SHP77 (cell line): Measurements from ENCODE around the gene NRARP.
"Not testable (repeated sequence)": the region's sequence is repeated elsewhere in the genome, so short reads cannot be mapped to it uniquely, and the experiment has no call there.

Source experiments
- DNase-seq, 2 experiments: peaks; one replicate each; lab custom pipeline; 2025; lab: John Stamatoyannopoulos, UW

NRARP gene

DNA sequence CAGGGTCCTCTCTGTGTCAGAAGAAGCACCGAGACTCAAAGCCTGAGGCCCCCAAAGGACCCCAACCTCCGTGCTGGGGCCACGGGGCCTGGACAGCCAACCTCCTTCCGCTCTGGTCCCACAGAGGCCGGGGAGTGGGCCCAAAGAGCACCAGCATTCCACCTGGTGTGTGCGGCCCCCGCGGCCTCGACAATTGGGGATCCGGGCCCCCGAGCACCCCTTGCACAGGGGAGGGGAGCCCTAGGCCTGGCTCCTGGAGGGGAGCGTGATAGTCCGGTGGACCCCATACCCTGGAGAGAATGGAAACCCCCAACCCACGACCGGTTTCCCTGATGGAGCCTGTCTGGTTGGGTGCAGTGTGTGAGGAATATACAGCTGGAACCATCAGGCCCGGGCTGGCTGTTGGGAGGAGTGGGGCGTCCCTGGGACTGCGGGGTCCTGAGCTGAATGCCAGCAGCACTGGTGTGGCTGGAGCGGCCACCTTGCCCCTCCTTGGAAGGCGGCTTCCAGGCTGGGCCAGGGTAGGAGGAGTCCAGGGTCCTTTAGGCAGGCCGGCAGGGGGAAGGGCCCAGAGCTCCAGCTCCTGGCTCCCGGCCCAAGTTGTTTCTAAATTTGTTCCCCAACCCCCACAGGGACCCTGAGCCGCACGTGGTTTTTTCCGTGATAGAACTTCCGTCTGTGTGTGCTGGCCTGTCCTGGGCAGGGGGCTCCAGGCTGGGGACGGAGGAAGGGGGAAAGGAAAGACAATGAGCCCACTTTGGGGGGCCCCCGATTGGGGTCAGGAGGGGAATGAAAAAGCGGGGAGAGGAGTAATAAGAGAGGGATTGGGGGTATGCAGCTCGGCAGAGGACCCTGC, 25.4 kb downstream of the NRARP start:
- no peak for DNase-seq

DNA sequence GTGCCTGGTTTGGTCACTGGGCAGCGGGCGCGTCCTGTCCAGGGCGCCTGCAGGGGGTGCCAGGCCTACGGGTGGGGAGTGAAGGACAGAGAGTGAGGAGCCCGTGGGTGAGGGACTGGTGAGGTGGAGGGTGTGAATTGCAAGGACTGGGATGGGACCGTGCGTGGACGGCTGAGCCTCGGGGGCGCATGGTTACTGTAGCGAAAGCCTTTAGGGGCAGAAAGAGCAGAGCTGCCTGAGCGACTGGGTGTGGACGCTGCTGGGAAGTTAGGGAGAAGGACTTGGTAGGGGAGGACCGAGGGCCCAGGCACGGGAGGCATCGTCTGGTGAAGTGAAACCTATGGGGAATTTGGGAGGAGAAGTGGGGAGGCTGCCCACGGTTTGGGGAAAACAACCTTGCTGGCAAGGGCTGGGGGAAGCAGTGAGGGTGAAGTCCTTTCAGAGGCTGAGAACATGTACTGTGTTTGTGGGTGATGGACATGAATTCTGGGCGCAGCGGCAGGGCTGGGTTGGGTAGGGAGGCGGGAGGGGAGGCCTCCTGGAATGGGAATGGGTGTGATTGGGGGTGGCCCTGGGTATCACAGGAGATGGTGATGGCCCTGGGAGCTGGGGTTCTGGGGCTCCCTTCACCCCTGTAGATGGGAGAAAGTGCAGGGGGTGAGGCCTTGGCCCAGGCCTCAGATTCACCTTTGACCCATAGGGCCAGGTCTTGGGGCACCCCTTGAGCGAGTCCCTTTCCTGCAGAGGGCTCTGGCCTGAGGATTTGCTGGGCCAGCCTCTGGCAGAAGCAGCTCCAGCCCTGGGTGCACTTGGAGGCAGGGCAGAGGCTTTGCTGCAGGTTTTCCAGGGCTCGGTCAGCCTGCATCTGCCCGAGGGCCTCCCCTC, 26.2 kb downstream of the NRARP start:
- no peak for DNase-seq

DNA sequence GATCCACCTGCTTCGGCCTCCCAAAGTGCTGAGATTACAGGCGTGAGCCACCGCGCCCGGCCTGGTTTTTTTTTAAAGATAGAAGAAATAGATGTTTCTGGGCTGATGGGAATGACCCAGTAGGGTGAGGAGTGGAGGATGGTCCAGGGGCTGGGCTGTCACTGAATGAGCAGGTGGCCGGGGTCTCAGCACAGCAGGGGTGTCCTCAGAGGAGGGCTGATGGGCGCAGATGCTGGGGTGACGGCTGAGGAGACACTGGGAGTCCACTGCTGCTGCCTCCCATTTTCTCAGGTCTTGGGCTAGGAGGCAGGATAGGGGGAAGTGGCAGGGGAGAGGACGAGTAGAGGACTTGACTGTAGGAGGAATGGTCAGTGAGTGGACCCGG, 26.9 kb downstream of the NRARP start:
- no peak for DNase-seq

DNA sequence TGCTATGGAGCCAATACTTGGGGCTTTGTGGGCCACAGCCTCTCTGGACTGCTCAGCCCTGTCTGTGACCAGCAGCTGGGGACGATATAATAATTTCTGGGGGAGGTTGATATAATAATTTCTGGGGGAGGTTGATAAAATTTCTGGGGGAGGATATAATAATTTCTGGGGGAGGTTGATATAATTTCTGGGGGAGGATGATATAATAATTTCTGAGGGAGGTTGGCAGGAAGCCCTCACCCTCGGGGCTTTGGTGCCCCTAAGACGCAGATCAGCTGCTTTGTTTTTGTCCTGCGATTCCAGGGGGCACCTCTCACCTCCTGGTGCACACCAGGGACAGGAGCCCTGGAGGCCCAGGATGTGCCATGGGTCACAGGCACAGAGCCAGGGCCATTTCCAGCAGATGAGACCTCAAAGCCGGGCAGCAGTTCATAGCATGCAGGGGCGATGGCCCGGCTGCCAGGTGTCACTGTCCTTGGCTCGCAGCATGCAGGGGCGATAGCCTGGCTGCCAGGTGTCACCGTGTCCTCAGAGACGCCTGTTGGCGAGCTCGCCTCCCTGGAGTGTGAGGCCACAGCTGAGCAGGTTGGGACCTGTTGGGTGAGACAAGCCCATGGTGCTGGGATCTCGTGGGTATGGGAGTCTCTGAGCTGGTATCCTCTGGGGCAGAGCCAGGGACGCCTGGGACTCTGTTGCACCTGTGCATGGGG, 28.3 kb downstream of the NRARP start:
- peak; percentile 51 to 86 for DNase-seq

GRCh38 chr9:137273095-137273490, 29.0 kb downstream of the NRARP start:
- DNase-seq = no peak

GRCh38 chr9:137272241-137273094, 29.6 kb downstream of the NRARP start:
- peak in 1 of 2 experiments; percentile 41 for DNase-seq

DNA sequence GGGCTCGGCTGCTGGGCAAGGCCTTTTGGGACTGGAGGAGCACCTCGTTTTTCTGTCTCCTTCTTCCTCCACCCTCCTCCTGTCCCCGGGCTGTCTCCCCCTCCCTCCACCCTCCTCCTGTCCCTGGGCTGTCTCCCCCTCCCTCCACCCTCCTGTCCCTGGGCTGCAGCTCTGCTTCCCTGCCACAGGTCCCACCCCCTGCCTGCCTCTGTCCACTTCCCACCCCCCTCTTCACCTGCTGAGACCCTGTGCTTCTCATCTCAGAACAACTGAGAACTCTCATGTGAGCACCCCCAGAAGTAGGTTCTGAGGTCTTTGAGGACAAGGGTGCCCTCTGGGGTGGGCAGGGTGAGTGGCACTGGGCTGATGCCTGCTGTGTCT, 30.4 kb downstream of the NRARP start:
- no peak for DNase-seq

- DNase-seq = no peak
These were observed 31.0 kb downstream of the NRARP start for GRCh38 chr9:137270929-137271695.

- peak in 1 of 2 experiments; percentile 64 for DNase-seq
These were observed 32.8 kb downstream of the NRARP start for GRCh38 chr9:137269231-137269772.

DNA sequence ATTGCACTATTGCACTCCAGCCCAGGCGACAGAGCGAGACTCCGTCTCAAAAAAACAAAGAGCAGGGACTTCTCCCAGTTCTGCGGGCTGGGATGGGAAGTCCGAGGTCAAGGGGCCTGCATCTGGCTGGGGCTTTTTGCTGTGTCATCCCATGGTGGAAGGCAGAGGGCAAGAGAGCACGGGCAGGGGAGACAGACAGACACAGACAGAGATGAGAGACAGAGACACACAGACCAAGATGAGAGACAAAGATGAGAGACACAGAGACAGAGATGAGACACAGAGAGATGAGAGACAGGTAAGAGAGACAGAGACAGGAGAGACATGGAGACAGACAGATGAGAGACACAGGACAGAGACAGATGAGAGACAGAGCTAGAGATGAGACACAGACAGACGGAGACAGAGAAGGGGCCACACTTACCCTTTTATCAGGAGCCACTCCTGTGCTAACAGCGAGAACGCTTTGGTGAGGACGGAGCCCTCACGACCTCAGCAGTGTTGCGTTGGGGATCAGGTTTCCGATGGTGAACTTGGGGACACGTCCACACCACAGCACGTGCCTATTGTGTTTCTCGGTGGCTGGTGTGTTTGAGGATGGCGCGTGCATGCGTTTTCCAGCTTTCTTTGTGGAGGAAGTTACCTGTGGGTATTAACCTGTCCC, 33.4 kb downstream of the NRARP start:
- no peak for DNase-seq

DNA sequence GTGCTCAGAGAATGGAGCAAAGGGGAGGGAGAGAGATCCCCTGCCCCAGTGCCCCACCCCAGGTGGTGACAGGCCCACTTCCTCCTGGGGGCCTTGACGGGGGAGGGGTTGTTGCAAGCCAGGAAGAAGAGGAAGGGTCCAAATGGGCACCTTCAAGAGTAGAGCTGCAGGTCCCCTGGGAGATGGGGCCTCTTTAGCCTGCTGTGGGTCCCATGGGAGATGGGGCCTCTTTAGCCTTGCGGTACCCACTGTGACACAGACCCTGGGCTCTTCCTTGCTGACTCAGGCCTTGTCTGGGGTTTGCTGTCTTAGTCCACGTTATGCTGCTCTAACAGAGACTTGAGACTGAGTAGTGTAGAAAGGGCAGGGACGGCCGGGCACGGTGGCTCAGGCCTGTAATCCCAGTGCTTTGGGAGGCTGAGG, 34.1 kb downstream of the NRARP start:
- no peak for DNase-seq

DNA sequence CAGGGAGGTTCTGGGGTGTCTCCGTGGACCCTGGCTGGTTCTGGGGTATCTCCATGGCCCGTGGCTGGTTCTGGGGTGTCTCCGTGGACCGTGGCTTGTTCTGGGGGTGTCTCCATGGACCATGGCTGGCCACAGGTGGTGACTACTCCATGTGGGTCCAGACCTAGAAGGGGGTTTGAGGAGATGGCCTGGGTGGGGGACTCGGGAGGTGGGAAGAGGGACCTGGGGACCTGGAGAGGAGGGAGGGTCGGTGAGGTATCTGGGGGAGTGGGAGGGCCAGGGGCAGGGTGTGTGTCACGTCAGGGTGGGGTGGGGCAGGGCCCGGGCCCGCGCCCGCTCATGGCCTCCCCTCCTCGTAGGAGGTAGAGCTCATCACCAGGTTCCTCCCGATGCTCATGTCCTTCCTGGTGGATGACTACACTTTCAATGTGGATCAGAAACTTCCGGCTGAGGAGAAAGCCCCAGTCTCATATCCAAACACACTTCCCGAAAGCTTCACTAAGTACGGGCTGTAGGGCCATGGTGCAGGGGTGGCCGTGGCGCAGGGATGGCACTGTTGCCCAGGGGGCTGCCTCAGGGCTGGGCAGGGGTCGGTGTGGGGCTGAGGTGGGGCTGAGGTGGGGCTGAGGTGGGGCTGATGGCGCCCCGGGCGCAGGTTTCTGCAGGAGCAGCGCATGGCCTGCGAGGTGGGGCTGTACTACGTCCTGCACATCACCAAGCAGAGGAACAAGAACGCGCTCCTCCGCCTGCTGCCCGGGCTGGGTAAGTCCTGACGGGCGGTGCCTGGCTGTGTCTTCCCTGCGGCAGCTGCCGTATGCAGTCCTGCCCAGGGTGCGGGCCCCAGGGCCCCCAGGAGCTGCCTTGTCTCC, 35.3 kb downstream of the NRARP start:
- DNase-seq = no peak

- DNase-seq = no peak
These were observed 35.9 kb downstream of the NRARP start for GRCh38 chr9:137266162-137266527.

- no peak for DNase-seq
These were observed 36.4 kb downstream of the NRARP start for GRCh38 chr9:137265496-137266161.

GRCh38 chr9:137264067-137264466, 38.0 kb downstream of the NRARP start:
- DNase-seq = no peak

DNA sequence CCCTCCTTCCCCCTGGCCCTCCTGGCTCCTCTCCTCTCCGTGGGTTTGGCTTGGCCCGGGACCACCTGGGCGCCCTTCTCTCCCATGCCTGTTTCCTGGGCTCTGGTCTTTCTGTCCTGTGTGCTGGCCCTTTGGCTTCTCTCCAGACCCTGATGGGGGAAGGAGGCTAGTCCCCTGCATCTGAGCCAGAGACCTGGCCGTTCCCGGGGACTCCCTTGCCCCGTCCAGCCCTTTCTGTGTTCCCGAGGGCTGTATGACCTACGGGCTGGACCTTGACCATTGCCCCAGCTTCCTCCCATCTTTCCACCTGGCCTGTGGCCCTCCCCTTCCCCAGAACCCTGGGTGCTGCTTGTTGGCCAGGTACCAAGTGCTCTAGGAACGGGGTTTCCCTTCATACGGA, 38.6 kb downstream of the NRARP start:
- no peak for DNase-seq

DNA sequence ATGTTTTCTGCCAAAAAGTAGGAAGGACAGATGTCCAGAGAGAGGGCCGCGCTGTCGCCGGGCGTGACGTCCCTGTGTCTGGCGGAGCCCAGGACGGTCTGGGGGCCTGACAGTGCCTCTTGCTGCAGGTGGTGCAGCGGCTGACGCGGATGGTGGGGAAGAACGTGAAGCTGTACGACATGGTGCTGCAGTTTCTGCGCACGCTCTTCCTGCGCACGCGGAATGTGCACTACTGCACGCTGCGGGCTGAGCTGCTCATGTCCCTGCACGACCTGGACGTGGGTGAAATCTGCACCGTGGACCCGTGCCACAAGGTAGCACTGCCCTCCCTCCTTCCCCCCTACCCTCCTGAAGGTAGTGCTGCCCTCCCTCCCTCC, 39.2 kb downstream of the NRARP start:
- no peak for DNase-seq

DNA sequence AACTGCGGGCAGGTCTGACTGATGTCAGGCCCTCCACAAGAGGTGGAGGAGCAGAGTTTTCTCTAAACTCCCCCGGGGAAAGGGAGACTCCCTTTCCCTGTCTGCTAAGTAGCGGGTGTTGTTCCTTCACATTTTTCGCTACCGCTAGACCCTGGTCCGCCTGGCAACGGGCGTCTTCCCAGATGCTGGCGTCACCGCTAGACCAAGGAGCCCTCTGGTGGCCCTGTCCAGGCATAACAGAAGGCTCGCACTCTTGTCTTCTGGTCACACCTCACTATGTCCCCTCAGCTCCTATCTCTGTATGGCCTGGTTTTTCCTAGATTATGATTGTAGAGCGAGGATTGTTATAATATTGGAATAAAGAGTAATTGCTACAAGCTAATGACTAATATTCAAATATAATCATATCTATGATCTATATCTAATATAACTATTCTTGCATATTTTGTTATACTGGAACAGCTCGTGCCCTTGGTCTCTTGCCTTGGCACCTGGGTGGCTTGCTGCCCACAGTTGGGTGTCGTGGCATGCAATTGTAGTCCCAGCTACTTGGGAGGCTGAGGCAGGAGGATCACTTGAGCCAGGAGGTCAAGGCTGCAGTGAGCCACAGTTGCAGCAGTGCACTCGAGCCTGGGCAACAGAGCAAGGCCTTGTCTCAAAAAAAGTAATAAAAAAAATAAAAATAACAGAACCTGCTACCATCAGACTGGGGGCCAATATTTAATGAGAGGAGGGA, 39.7 kb downstream of the NRARP start:
- not testable (repeated sequence) for DNase-seq
